Measurements from ENCODE around the gene TGFBR1. TPM values are rescaled to one million over a fixed set of nuclear protein-coding genes. Genes with fewer than 3 reads are reported as not detected.

The TGFBR1 gene
- total and polyA plus RNA-seq, 10 donors: 8.9 to 60.8 (median 45.4) TPM

DNA sequence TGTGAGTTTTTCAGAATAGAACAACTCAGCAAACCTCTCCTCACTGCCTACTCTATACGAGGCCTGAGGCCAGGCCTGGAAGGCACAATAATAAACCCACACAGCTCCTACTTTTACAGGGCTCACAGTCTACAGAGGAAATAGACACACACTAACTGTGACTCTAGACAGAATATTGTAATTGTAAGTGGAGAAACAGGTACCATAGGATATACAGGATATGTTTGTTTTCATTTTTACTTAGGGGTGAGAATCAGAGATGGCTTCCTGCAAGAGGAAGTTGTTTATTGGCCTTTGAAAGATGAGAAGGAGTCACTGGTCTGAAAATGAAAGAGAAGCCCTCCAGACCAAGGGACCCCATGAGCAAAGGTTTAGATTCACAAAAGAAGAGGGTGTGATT lies 35.8 kb upstream of the TGFBR1 start:
- no peaks in the 10 kb centered on the region for H3K9me3 ChIP-seq
- H3K4me3 ChIP-seq: no peak overlapping the region
- no peak for DNase-seq
- intact Hi-C loops (cut with DNase I; ENCODE audit: low total_unique reads): no loop called here
- H3K27ac ChIP-seq: peak overlapping the region in 5 of 8 donors; percentile 29 to 52 (median 39)
- TF ChIP-seq POLR2A (IDR thresholded peaks at IDR 0.05) (no peak), POLR2AphosphoS5 (IDR thresholded peaks at IDR 0.05) (no peak), CTCF (IDR thresholded peaks at IDR 0.05 in 8 of 11, conservative IDR thresholded peaks at IDR 0.05 in 3 of 11) (no peak)
- WGBS, 5 donors: 69 to 84% (median 75%) methylated on average over 1 of the region's 1 CpG
- H3K36me3 ChIP-seq: no peaks in the 10 kb centered on the region
- no peaks in the 10 kb centered on the region for H3K27me3 ChIP-seq (replicated peaks in 1 of 7)
- H3K4me1 ChIP-seq: peaks cover 0 to 28% (median 8%) of the 10 kb centered on the region in 6 donors

DNA sequence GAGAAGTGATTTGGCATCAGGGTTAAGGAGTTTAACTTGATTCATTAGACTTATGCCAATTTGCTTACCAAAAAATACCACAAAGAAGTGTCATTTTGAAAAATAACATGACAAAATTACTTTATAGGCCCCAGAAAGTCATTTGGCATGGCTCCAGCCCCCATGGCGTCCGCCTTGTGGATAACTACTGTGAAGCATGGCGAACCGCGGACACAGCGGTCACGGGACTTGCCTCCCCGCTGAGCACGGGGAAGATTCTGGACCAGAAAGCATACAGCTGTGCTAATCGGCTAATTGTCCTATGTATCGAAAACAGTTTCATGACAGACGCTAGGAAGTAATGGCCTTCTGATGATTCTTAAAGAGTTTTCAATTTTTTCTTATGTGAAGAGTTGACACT lies 35.4 kb upstream of the TGFBR1 start:
- TF ChIP-seq POLR2AphosphoS5 (IDR thresholded peaks at IDR 0.05) (no peak), CTCF (IDR thresholded peaks at IDR 0.05 in 8 of 11, conservative IDR thresholded peaks at IDR 0.05 in 3 of 11) (no peak), POLR2A (IDR thresholded peaks at IDR 0.05) (no peak)
- Histone ChIP-seq H3K4me3 (no peak overlapping the region), H3K27ac (peak overlapping the region in 5 of 8 donors; percentile 29 to 52 (median 39)), H3K4me1 (peaks cover 0 to 28% (median 8%) of the 10 kb centered on the region in 6 donors), H3K27me3 (replicated peaks in 1 of 7) (no peaks in the 10 kb centered on the region), H3K36me3 (no peaks in the 10 kb centered on the region), H3K9me3 (no peaks in the 10 kb centered on the region)
- no peak for DNase-seq
- intact Hi-C loops (cut with DNase I; ENCODE audit: low total_unique reads): no loop called here
- WGBS, 5 donors: 95 to 98% (median 96%) methylated on average over 12 of the region's 12 CpGs

GRCh38 chr9:99070681-99071080 lies 34.2 kb upstream of the TGFBR1 start:
- Histone ChIP-seq H3K27ac (peak overlapping the region in 2 of 8 donors; percentile 21 to 26), H3K4me3 (no peak overlapping the region), H3K9me3 (no peaks in the 10 kb centered on the region), H3K27me3 (replicated peaks in 1 of 7) (no peaks in the 10 kb centered on the region), H3K4me1 (peaks cover 0 to 36% (median 8%) of the 10 kb centered on the region in 6 donors), H3K36me3 (no peaks in the 10 kb centered on the region)
- DNase-seq: no peak
- 77 to 88% (median 83%) methylated on average over 6 of the region's 6 CpGs for WGBS, 5 donors
- intact Hi-C loops (cut with DNase I; ENCODE audit: low total_unique reads): no loop called here
- TF ChIP-seq POLR2A (IDR thresholded peaks at IDR 0.05): no peak
- no peak for TF ChIP-seq CTCF (IDR thresholded peaks at IDR 0.05 in 8 of 11, conservative IDR thresholded peaks at IDR 0.05 in 3 of 11)
- no peak for TF ChIP-seq POLR2AphosphoS5 (IDR thresholded peaks at IDR 0.05)

DNA sequence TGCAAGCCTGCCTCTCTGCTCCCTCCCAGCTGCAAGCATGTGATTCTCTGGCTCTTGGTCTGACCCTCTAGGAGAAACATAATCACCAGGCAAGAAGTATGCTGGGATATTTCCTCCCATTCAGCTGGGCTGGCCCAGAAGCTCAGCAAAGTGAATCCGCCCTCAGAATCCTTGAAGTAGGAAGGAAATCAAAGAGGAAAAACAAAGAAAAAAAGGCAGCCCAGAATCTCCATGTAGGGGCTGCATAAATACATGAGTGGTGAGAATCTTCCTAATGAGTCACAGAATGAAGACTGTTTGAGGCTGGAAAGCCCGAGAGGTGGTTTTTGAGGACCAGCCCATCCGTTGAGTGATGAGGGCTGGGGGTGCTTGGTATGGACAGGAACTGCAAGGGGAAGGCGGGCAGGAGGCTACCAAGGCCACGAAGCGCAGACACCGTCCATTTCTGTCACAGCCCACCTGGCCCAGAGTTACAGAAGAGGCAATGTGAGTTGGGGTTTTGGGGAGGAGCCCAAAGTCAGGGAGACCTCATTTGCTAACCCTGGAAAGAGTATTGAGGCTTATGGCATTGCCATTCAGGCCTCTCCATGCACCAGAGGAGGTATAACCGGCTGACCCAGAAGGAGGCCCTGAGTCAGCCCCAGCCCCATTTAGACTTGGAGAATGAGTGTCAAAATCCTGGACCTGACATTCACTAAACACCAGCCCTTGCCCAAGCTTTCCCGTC lies 33.4 kb upstream of the TGFBR1 start:
- no peaks in the 10 kb centered on the region for H3K9me3 ChIP-seq
- H3K27ac ChIP-seq: peak overlapping the region in 4 of 8 donors; percentile 7 to 26 (median 22)
- H3K27me3 ChIP-seq (replicated peaks in 1 of 7): no peaks in the 10 kb centered on the region
- H3K36me3 ChIP-seq: no peaks in the 10 kb centered on the region
- peaks cover 4 to 44% (median 13%) of the 10 kb centered on the region in 6 donors for H3K4me1 ChIP-seq
- intact Hi-C loops (cut with DNase I; ENCODE audit: low total_unique reads): no loop called here
- DNase-seq: no peak
- H3K4me3 ChIP-seq: no peak overlapping the region
- TF ChIP-seq CTCF (IDR thresholded peaks at IDR 0.05 in 8 of 11, conservative IDR thresholded peaks at IDR 0.05 in 3 of 11) (no peak), POLR2A (IDR thresholded peaks at IDR 0.05) (no peak), POLR2AphosphoS5 (IDR thresholded peaks at IDR 0.05) (no peak)
- 74 to 90% (median 78%) methylated on average over 9 of the region's 9 CpGs for whole genome bisulfite sequencing, 5 donors
